HT1080 (cell line): Measurements from ENCODE around the gene GSAP. TPM values are rescaled to one million over a fixed set of nuclear protein-coding genes. Genes with fewer than 3 reads are reported as not detected.
"Not testable (repeated sequence)": the region's sequence is repeated elsewhere in the genome, so short reads cannot be mapped to it uniquely, and the experiment has no call there.

Source experiments
- DNase-seq: peaks from one replicate; pipeline ENCODE4 v3.0.0-alpha.2; 2015; ENCODE audit warnings: low read depth
- total RNA-seq: library from RNA; depleted of rRNA; stranded (reverse); fragments of >200 nt; shearing (Covaris generic); gene quantifications from 2 replicates; pipeline ENCODE4 v1.2.3, GENCODE V29; 2014

The GSAP gene
- total RNA-seq, 1 experiment from 2014 or later = 1.5 TPM

DNA sequence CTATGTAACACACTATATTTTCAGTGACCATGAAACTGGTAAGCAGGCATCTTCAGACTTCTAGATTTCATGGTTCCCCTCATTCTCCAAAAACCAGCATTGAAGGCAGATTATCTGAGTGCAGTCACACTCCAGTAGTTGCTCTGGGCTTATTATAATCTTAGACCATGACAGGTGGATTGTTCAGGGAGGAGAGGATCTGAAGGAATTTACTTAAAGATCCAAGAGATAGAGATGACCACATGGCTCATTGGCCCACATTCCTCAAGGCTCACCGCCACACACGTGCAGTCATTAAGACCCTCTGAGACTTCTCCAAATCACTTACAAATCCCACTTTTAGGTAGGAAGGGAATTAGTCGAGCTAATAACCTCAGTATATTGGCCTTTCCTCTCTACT is 55.2 kb downstream of the GSAP start:
- no peak for DNase-seq

DNA sequence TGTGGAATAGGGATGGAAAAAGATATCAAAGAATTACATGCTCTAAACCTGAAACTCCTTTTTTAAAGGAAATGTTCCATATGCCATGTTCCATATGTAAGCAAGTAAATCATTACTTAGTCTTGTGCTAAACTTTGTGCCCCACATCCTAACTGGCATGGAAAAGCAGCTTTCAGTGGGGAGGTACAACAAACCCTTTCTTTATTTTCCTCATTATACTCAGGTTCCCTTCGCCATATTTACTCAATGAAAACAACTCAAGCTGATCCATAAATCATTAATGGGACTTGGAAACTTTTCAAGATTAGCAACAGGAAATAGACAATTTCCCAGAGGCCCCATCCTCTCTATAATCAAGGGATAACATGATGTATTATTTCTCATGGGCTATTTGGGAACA is 56.0 kb downstream of the GSAP start:
- no peak for DNase-seq

DNA sequence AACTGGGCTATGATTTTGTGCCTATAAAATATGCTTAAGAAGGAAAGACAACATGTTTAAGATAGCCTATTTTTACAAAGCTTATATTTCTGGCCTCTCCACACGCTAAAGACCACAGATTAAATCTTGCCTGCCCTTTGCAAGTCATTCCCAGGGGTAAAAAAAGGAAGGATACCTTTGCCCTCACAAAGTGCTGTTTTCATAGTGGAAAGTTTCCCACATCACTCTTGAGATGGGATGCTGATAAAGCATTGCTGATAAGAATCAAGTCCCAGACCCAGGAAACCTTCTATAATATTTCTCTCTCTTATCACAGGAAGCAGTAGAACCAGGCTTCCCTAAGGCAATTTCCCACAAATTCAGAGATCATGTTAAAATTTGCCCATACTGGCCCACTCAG is 56.5 kb downstream of the GSAP start:
- DNase-seq = no peak

DNA sequence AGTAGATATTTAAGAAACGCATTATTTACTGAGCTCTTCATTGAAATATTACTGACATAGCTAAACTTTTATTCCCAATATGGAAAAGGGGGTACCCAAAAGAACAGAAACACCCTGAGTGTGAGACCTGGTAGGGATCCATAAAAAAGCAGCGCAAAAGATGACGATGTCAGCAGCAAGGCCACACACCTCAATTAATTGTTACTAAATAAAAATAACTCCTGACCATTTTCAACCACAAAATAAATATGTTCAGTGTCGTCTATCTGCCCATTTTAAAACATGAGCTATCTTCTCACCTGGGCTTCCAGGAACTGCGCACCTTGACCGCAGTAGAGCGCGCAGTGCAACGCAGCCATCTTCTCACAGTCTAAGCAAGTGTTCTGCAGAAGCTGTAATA is 61.2 kb downstream of the GSAP start:
- no peak for DNase-seq

DNA sequence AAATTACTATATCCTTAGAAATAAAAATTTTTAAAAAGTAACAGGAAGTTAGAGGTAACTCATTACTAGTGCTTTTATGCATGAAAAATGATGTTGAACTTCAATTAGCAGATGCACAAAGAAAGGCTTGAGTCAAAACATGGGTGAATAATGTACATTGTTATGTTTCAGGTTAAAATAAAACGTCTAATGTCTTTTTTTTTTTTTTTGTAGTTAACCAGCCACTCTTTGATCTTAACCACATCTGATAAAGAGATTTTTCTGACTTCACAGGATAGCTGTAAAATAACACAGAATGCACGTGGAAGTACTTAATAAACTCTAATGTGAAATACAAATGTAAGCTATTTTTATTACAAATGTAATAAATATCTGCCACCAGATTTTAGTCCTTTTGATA is 61.7 kb downstream of the GSAP start:
- DNase-seq = no peak

DNA sequence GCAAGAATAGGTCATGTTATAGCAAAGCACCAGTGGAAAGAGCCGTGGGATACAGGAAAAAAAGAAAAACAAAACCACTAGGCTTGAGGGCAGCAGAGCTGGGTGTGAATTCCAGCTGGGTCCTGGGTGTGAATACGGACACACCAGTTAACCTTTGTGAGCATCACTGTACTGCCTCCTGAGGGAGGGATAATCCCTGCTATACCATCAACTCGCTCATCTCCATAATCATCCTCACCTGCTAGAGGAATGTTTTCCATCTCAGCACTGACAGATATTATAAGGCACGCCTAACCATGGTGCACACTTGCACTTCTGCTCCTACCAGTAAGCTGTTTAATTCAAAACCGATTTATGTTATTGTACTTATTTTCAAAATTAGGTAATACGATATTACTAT is 62.2 kb downstream of the GSAP start:
- DNase-seq = no peak

DNA sequence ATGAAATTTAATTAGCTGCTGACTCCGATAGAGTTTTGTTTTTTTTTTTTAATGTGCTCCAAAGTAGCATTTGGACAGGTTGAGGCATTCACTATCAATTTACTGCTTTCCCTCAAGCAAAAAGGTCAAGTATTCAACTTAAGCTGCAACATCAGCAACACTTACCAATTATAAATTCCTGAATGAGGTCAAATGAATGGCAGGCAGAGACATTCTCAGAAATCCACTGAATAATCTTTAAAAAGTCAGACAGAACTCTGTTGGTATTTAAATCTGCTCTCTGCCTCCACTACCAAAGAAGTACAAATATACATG is 62.8 kb downstream of the GSAP start:
- DNase-seq = no peak

DNA sequence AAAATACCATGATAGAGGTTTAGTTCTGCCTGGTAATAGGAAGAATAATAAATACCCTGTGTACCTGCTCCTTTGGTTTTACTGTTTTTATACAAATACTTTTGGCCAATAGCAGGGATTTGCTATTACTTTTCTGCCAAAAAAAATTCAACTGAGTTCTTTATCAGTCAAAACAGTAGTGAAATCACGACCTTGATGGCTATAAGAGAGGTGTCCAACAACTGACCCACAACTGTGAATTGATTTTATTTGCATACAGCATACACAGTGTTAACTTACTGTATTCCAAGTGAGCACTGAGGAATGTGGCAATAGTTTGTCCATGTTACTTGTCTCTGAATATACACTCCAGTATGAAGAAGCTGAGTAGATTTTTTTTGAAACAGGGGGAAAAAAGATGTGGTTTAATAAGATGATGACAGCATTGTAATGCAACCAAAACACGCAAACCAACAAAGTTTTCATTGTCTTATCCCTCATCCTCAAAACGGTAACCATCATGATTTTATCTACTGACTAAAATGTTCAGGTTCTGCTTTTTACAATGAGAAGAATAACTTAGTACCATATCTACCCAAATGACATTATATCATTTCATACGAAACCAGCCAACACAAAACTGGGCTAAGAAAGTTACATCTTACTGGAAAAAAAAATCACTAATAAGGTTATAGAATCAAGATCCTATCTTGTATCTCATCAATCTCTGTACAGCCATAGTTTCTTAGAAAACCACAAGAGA is 63.3 kb downstream of the GSAP start:
- DNase-seq = no peak

DNA sequence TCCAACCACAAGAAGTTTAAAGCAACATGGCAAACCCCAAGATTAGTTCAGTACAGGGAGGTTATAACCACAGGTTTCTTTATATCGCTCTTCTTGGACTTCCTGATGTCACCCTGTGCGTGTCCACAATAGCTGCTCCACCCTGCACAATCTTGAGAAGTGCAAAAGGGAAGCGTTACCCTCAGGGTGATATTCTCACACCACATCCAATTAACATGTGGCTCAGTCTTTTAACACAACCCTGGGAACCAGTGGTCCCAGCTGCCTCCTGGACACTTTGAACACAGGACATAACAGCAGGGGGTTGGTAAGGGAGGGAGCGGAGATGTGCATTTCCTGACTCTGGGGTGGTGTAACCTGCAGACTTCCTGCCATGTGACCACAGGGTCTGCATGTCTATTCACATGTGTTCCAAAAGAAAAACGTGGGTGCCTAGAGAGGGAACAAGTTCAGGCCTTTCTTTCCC is 64.6 kb downstream of the GSAP start:
- peak; percentile 51 for DNase-seq

DNA sequence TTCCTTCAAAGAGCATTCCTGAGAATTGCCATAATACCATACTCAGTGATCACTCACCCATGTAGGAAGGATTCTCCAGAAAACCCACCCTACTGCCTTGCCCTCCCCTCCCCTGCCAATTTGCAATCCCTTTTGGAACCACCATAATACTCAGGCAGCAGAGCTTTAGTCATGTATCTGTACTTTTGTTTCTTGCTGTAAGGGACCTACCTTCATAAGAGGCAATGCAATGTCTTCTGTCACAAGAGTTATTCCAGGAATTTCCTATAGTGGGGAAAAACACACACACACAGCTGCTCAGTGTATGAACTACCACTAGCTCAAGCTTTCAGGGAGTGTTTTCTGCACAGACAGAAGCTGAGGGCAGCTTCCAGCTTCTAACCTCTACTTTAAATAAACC is 67.0 kb downstream of the GSAP start:
- DNase-seq = no peak

DNA sequence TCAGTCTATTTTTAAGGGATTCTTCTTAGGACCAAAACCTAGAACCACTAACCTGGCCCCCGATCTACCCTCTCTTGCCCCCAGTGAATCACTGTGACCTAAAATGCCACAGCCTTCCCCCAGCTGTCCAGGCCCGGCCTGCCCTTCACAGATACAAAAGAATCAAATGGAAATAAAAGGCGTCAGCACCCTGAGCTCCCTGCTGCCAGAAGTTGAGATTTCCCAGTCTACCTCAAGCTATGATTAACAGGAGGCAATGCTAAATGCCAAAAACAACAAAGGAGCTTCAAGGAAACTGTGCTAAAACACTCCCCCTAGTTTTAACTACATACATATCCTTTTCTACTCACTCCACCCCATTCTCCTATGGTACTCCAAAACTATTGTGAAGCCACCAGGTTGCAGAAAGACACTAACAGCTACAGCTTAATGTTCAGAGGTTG is 67.8 kb downstream of the GSAP start:
- DNase-seq = peak; percentile 90

DNA sequence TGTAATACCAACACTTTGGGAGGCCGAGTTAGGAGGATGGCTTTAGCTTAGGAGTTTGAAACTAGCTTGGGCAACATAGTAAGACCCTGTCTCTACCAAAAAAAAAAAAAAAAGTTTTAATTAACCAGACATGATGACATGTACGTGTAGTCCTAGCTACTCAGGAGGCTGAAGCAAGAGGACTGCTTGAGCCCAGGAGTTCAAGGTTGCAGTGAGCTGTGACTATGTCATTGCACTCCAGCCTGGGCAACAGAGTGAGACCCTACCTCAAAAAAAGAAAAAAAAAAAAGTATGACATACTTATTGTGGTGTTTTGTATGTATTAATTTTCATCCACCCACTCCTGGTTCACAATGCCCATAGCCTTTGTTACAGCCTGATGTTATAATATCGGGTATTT is 69.7 kb downstream of the GSAP start:
- no peak for DNase-seq

DNA sequence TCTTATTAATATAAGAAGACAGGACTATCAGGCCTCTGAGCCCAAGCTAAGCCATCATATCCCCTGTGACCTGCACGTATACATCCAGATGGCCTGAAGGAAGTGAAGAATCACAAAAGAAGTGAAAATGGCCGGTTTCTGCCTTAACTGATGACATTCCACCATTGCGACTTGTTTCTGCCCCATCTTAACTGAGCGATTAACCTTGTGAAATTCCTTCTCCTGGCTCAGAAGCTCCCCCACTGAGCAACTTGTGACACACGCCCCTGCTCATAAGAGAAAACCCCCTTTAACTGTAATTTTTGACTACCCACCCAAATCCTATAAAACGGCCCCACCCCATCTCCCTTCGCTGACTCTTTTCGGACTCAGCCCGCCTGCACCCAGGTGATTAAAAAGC is 70.7 kb downstream of the GSAP start:
- DNase-seq = not testable (repeated sequence)

DNA sequence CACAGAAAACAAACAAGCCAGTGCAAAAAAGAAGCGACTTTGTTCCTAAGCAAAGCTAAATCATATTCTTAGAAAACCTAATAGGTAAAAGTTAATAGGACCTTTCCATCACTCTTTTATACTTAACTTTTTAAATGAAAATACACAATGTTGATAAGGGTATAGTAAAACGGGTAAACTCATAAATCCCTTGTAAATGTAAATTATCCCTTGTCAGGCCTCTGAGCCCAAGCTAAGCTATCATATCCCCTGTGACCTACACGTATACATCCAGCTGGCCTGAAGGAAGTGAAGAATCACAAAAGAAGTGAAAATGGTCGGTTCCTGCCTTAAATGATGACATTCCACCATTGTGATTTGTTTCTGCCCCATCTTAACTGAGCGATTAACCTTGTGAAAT is 76.4 kb downstream of the GSAP start:
- no peak for DNase-seq

DNA sequence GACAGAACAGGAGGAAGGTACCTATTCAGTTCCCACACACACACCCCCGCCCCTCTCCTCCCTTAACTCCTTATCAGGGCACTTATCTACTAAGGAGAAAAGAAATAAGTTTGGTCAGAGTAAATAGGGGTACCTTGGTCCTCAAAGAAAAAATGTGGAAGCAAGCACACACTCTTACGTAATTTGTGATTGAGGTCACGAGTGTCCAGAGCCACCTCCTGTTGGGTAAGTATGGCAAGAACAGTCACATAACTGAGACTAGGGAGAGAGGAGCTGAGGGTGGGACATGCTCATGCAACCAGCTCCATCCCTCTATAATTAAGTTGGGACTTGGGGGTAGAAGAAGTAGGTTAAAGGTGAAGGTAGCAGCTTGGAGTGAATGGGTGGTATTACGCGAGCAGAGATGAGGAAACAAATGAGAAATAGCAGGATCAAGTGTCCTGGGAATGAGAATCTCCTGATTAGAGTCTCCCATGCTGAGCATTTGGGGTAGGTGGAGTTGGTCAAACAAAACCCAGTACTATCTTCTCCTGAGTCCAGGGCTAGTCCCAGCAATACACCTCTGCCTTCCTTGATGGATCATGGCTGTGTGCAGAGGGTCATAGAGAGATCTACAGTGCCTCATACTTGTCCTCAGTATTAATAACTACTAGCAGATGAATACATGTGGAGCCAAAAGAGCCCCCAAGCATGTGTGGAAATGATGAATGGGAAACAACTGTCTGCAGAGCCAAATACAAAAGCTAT is 77.1 kb downstream of the GSAP start:
- no peak for DNase-seq

DNA sequence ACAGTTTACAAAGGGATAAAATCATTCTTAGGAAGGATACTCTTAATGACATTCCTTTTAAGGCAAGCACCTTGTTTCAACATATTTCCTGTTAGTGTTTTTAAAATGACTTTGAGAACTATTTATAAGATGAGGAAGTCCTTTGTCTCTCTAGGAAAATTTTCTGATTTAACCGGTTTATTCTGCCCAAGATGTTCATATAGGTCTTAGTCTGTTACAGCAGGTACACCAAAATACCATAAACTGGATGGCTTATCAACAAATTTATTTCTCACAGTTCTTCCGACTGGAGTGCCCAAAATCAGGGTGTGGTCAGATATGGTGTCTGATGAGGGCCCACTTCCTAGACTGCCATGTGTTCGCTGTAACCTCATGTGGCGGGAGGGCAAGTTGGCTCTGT is 77.9 kb downstream of the GSAP start:
- no peak for DNase-seq

DNA sequence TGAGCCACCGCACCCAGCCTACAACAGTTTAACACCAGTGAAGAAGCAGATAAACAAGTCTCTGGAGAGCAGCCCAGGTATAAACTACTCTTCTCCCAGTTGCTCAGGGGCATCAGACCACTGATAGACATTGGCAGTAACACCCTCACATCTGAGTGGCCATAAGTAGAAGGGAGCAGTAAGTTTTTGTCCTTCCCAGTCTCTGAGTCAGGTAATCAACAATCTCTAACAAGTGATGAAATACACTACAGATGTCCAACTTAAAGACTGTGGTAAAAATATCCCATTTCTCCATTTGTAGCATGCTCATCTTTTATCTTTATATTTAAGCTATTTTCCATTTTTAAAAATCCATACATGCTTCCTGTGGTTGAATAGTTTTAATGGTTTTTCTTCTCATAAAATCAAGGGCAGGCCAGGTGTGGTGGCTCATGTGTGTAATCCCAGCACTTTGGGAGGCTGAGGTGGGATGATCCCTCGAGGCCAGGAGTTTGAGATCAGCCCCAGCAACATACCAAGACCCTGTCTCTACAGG is 78.6 kb downstream of the GSAP start:
- DNase-seq = no peak

DNA sequence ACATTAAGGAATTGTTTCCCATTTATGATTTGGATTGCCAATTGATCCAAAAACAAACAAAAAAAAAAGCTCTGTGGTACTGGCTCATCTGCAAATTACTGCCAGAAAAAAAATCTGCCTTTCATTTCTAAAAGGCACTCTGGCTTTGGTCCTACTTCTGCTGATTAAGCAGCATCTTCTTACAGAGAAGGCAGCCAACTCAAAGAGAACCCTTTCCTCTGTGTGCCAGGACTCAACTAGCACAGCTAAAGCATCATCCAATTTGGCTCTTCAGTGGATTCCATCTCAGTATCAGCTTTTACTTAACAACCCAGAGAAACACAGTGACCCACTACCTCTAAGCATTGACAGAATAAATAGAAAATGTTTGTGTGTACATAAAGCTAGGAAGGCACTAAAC is 80.6 kb downstream of the GSAP start:
- DNase-seq = no peak

DNA sequence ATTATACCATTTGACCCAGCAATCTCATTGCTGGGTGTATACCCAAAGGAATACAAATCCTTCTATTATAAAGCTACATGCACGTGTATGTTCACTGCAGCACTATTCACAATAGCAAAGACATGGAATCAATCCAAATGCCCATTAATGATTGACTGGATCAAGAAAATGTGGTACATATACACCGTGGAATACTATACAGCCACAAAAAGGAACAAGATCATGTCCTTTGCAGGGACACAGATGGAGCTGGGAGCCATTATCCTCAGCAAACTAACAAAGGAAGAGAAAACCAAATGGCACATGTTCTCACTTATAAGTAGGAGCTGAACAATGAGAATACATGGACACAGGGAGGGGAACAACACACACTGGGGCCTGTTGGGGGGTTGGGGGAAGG is 82.1 kb downstream of the GSAP start:
- not testable (repeated sequence) for DNase-seq

DNA sequence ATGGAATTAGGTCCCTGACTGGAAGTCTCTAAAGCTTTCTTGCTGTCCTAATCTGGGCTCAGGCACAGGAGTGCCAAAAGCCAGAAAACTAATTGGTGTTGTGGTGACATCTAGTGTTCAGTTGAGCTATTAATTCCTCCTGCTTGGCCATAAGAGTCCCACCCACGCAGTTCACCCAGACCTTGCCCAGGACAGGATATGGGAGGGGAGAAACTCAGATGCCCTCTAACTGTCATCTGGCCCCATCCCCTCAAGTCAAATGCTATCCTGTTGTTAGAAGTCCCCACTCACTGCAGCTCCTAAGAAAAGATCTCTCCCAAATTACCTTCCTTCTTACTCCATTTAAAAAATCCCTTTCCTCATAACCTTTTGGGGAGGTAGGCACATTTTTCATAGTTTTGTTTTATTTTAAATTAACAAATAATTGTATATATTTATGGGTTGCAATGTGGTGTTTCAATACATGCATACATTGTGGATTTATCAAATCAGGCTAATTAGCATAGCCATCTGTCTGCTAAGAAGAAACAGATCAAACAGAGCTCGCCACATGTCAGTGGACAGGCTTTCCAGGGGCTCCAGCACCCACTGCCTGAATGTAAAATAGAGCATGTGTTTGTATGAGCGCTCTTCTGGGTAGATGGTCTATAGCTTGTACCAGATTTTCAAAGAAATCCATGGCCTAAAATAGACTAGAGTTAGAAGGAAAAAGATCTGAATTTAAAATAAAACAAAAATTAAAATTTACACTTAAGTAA is 84.0 kb downstream of the GSAP start:
- DNase-seq = peak; percentile 91

DNA sequence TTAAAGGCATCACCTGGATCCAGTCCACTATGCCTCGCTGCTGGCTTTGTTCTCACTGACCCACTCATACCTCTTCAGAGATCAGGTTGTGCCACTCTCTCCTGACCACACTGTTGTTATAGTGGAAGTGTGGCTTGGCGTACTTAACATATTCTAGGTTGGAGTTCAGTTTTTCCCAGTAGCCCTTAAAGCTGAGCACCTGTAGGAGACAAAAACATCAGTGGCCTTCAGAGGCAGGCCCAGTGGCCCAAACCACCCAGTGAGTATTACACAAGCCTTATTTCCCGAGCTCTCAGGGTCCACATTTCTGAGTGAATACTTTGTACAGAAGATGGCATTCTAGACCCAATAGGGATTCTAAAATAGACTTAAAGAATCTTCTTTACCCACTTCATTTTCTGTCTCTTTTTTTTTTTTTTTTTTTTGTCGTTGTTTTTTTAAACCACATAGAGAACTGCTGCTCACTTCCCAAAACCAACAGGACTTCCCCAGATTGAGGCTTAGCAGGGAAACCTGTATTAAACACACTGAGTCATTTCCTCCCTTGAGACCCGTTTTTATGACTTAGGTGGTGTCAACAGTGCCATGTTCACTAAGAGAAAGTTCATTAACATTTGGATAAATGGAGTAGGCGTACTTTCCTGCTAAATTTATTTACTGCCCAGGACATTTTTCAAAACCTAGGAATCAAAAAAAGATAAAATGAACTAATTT is 85.8 kb downstream of the GSAP start:
- peak; percentile 84 for DNase-seq
